Esophagus (tissue), 2 donors: Measurements from ENCODE around the gene TAOK3. TPM values are rescaled to one million over a fixed set of nuclear protein-coding genes. Genes with fewer than 3 reads are reported as not detected.
"Not testable (repeated sequence)": the region's sequence is repeated elsewhere in the genome, so short reads cannot be mapped to it uniquely, and the experiment has no call there.

Source experiments
- H3K27ac ChIP-seq, 2 donors: one replicate each; pipeline ENCODE4 v1.5.1; 2013; ENCODE audit warnings: low read depth in 2 of 2, mild to moderate bottlenecking in 2 of 2, inconsistent platforms in 1 of 2, low read length in 1 of 2, moderate library complexity in 1 of 2
- H3K27me3 ChIP-seq, 2 donors: one replicate each; pipeline ENCODE4 v1.6.1; 2013; ENCODE audit warnings: low read length in 2 of 2, control low read depth in 1 of 2, mild to moderate bottlenecking in 1 of 2; ENCODE audit not compliant: insufficient read depth in 2 of 2, control insufficient read depth in 1 of 2
- H3K36me3 ChIP-seq, 2 donors: one replicate each; pipeline ENCODE4 v1.6.1; 2013; ENCODE audit warnings: low read length in 1 of 2; ENCODE audit not compliant: control insufficient read depth in 2 of 2, insufficient read depth in 2 of 2
- H3K4me1 ChIP-seq, 2 donors: one replicate each; pipeline ENCODE4 v1.6.1; 2013; ENCODE audit warnings: low read length in 1 of 2; ENCODE audit not compliant: control insufficient read depth in 2 of 2, insufficient read depth in 2 of 2
- H3K4me3 ChIP-seq, 2 donors: one replicate each; pipeline ENCODE4 v1.5.1; 2013; ENCODE audit warnings: low read length in 2 of 2, mild to moderate bottlenecking in 2 of 2, low read depth in 1 of 2, moderate library complexity in 1 of 2
- H3K9me3 ChIP-seq, 2 donors: one replicate each; pipeline ENCODE4 v1.6.1; 2013; ENCODE audit warnings: mild to moderate bottlenecking in 2 of 2, low read depth in 1 of 2, low read length in 1 of 2, moderate library complexity in 1 of 2; ENCODE audit not compliant: control insufficient read depth in 2 of 2, insufficient read depth in 1 of 2
- WGBS, 2 donors: extraction: QIAGEN DNeasy Blood & Tissue Kit; methylation state at CpG; one replicate each; pipeline ENCODE4 v1.1.7; 2013; 5-methylcytosine and 5-hydroxymethylcytosine counted together
- polyA plus RNA-seq, 2 donors: library from polyadenylated mRNA; stranded (reverse); fragments of 200-250 nt; gene quantifications; one replicate each; pipeline ENCODE4 v1.2.3, GENCODE V29; 2013
- donor health status: healthy with polysubstance abuse.
- donor health status: Bipolar disorder and iron deficiency.

Gene TAOK3
- polyA plus RNA-seq, 2 donors: 11.3 to 12.2 TPM

DNA sequence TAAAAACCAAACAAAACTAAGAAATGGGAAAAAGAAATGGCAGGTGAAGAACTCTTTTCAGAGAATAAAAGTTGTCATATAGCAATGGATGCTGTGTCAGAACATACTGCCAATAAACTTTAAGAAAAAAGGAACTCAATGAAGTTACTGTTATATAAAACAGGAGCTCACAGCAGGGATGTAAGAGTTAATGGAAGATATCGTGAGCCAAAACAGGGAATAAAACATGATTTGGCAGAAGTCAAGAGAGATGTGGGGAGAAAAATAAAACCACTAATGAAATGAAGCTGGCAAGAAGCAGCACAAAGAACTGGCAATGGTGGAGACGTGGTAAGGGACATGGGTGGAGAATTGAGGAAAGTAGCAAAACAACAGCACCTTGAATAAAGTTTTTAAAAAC is 61.0 kb downstream of the TAOK3 start:
- Histone ChIP-seq H3K4me1 (no peaks in the 10 kb centered on the region), H3K36me3 (no peaks in the 10 kb centered on the region), H3K27me3 (no peaks in the 10 kb centered on the region), H3K27ac (no peak overlapping the region), H3K9me3 (no peaks in the 10 kb centered on the region), H3K4me3 (no peak overlapping the region)
- WGBS, 2 donors: 30 to 33% methylated on average over 2 of the region's 2 CpGs

DNA sequence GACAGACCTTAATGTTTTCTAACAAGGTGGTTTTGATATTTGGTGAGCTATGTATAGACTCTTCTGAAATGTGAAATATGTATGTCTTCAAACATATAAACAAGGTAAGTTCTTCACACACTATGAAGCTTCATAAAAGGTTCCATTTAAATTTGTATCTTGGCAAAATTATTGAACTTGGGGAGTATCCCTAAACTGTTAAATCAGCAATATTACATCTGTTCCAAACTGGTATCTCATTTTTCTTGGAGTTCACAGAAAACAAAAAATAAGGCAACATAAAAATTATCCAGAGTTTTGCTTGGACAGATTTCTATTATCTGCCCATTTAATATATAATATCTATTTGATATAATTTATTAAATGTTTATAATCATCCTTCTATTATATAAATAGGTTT is 62.4 kb downstream of the TAOK3 start:
- Histone ChIP-seq H3K36me3 (no peaks in the 10 kb centered on the region), H3K27me3 (no peaks in the 10 kb centered on the region), H3K9me3 (no peaks in the 10 kb centered on the region), H3K4me1 (no peaks in the 10 kb centered on the region), H3K27ac (no peak overlapping the region), H3K4me3 (no peak overlapping the region)

DNA sequence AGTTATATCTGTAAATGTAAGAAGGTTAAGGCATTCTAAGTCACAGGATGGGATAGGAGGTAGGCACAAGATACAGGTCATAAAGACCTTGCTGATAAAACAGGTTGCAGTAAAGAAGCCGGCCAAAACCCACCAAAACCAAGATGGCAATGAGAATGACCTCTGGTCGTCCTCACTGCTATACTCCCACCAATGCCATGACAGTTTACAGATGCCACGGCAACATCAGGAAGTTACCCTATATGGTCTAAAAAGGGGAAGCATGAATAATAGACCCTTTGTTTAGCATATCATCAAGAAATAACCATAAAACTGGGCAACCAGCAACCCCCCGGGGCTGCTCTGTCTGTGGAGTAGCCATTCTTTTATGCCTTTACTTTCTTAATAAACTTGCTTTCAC is 64.7 kb downstream of the TAOK3 start:
- not testable (repeated sequence) for H3K9me3 ChIP-seq, H3K36me3 ChIP-seq, H3K27me3 ChIP-seq, H3K4me1 ChIP-seq, H3K4me3 ChIP-seq, H3K27ac ChIP-seq
- WGBS, 2 donors: 70 to 76% methylated on average over 4 of the region's 4 CpGs

DNA sequence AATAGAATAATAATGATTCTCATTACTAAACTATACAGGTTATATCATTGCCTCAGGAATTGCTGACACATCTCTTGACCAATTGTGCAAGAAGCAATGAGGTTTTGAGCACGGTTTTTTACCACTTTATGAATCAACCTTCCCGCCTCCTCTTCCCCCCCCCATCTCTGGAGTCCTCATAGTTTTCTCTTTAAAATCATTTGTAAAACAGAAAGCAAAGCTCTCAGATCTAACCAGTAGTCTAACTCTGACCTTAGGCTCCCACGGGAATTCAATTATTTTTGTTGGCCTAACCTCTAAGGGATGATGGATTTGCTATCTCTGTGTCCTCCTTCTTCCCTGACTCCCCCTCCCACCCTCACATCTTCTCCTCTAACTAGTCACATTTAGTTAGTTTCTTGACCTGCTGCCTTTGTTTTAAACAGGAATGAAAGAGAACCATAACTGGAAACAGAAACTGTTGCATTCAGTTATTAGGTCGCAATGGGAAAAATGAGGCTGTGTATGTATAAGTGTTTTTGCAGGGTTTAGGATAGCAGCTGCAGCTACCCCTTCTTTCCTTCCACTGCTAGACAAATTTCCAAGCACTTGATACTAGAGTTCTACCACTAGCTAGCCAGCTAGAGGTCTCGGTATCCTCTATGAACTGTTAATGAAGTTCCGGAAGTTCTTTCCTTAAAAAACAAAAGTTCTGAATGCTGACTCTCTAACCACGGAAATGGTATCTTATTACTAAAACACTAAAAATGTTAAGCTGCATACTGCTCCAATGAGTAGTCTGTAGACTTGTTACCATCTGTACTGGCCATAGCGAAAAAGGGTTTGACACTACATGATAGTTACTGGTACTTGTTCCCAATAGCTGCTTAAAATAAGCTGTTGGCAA is 65.4 kb downstream of the TAOK3 start:
- Histone ChIP-seq H3K36me3 (no peaks in the 10 kb centered on the region), H3K27me3 (no peaks in the 10 kb centered on the region), H3K4me3 (no peak overlapping the region), H3K9me3 (no peaks in the 10 kb centered on the region), H3K4me1 (no peaks in the 10 kb centered on the region), H3K27ac (no peak overlapping the region)
- WGBS, 2 donors: 57 to 59% methylated on average over 8 of the region's 8 CpGs

DNA sequence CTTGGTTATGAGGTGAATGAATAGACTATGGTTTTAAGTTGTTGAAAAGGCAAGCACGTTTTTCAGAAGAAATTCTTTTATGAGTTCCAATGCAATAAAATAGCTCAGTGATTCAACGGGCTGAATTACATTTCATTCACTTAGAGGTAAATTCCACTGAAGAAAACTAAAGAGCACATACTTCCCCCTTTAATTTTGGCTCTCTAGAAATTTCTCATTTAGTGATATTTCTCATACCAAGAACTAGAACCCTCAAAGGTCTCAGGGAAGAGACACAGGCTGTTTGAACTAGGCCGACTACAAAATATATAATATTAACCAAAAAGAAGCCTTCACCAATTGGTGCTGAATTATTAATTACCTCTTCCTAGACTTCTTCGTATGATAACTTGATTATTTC is 68.6 kb downstream of the TAOK3 start:
- Histone ChIP-seq H3K36me3 (no peaks in the 10 kb centered on the region), H3K27ac (no peak overlapping the region), H3K4me1 (no peaks in the 10 kb centered on the region), H3K4me3 (no peak overlapping the region), H3K27me3 (no peaks in the 10 kb centered on the region), H3K9me3 (no peaks in the 10 kb centered on the region)
- whole genome bisulfite sequencing, 2 donors: 73 to 76% methylated on average over 4 of the region's 4 CpGs

DNA sequence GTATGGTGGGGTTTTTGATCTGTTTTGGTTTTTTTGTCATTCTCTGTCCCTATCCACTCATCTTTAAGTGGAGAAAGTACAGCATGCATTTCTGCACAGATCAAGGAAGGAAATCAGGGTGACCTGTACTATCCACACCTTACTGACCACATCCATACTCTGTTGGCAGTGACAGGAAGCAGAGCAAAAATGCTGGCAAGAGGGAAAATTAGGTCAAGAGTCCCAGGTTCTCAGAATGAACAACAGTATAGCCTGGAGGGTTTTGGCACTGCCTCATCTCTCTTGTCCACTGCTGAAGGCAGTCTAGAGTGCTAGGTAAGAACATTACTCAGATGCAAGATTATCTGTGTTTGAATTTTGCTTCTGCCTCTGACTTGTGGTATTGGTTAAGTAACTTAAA is 70.7 kb downstream of the TAOK3 start:
- no peaks in the 10 kb centered on the region for H3K27me3 ChIP-seq
- no peak overlapping the region for H3K4me3 ChIP-seq
- H3K36me3 ChIP-seq: no peaks in the 10 kb centered on the region
- no peak overlapping the region for H3K27ac ChIP-seq
- no peaks in the 10 kb centered on the region for H3K4me1 ChIP-seq
- H3K9me3 ChIP-seq: no peaks in the 10 kb centered on the region

DNA sequence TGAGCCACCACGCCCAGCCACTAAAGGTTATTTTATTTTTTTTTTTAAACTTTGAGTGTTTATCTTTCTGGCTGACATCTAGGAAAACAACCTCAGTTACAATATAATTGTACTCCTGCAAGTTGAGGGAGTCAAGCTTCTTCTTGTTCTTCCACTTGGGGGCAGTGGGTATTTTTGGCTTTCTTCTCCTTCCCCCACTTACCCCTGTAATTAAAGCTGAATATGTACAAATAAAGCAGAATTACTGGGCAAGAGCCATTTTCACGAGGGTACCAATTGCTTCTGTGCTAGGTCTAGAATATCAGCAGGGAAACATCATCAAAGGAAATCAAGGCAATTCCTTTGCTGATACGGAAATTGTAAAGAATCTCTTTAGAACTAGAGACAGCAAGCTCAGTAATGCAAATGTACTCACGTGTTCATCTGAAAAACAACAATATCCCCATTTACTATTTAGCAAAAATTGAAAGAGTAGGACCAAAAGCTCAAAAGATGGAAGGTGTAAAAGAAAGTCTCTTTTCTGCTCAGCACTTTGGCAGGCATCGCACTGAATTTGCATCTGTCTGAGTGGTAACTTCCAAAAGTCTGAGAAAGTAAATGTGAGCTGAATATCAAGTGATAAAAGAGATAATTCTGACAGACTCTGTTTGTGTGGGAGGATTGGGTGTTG is 72.8 kb downstream of the TAOK3 start:
- Histone ChIP-seq H3K4me3 (no peak overlapping the region), H3K4me1 (no peaks in the 10 kb centered on the region), H3K27me3 (no peaks in the 10 kb centered on the region), H3K36me3 (no peaks in the 10 kb centered on the region), H3K9me3 (no peaks in the 10 kb centered on the region), H3K27ac (no peak overlapping the region)
- 69 to 72% methylated on average over 5 of the region's 5 CpGs for WGBS, 2 donors

DNA sequence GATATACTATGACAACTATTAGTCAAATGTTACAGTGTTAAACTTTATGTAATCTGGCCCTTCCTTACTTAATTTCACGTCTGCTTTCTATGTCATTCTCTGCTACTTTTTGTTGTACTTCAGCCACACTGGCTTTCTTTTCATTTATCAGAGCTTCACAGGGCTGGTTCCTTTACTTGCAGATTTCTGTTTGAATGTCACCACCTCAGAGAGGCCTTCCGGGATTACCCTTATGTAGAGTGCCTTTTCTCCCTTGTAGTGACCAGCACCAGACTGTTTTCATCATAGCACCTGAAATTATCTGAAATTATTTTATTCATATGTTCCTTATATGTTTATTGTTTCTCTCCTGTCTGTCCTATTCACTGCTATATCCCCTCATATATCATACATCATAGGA is 75.4 kb downstream of the TAOK3 start:
- 89 to 92% methylated on average over 2 of the region's 2 CpGs for WGBS, 2 donors
- no peaks in the 10 kb centered on the region for H3K4me1 ChIP-seq
- no peaks in the 10 kb centered on the region for H3K27me3 ChIP-seq
- no peaks in the 10 kb centered on the region for H3K36me3 ChIP-seq
- H3K4me3 ChIP-seq: no peak overlapping the region
- H3K9me3 ChIP-seq: no peaks in the 10 kb centered on the region
- no peak overlapping the region for H3K27ac ChIP-seq

DNA sequence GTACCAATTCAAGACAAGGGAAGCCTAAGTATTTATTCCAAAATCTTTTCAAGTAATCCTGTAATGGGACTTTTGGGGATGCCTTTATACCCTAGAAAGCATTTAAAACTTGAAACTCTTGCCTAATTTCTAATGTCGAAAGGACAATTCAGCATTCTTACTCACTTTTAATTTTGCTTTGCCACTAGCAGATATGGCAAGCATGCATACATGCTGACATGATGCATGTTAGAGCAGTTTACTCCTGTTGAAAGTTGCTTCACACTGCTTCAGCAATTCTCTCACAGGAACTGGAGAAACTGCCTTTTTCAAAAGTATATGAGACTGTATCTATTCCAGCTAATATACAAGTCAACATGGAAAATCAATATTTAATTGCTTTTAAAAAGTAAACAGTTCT is 79.9 kb downstream of the TAOK3 start:
- 92 to 95% methylated on average over 1 of the region's 1 CpG for WGBS, 2 donors
- H3K4me1 ChIP-seq: no peaks in the 10 kb centered on the region
- no peaks in the 10 kb centered on the region for H3K9me3 ChIP-seq
- H3K36me3 ChIP-seq: no peaks in the 10 kb centered on the region
- no peak overlapping the region for H3K27ac ChIP-seq
- no peaks in the 10 kb centered on the region for H3K27me3 ChIP-seq
- no peak overlapping the region for H3K4me3 ChIP-seq

DNA sequence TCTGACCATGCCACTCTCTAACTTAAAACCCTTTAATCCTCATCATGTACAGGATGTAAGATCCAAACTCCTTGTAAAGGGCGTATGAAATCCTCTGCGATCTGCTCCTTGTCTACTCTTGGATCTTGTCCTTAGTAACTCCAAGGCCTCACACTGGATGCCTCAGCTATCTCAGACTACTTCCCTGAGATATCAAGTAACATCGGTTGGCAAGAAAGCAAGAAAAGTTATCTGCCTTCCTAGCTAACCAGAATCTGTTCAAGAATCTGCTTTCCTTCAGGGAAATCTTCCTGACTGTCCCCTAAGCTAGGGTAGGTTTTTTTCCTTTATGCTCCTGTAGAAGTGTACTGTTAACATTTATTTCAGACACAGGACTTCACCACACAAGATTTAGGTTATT is 82.6 kb downstream of the TAOK3 start:
- Histone ChIP-seq H3K4me1 (no peaks in the 10 kb centered on the region), H3K27ac (no peak overlapping the region), H3K9me3 (no peaks in the 10 kb centered on the region), H3K27me3 (no peaks in the 10 kb centered on the region), H3K4me3 (no peak overlapping the region), H3K36me3 (no peaks in the 10 kb centered on the region)
- WGBS, 2 donors: 81 to 82% methylated on average over 3 of the region's 3 CpGs
